CD4-positive, alpha-beta T cell treated with Interleukin-17A for 4 hours (primary cell): Measurements from ENCODE around the gene CNTNAP2.

Experiments
- DNase-seq: peaks from one replicate; pipeline ENCODE4 v3.0.0-alpha.2; 2020; ENCODE audit warnings: mixed read lengths

CNTNAP2 gene

DNA sequence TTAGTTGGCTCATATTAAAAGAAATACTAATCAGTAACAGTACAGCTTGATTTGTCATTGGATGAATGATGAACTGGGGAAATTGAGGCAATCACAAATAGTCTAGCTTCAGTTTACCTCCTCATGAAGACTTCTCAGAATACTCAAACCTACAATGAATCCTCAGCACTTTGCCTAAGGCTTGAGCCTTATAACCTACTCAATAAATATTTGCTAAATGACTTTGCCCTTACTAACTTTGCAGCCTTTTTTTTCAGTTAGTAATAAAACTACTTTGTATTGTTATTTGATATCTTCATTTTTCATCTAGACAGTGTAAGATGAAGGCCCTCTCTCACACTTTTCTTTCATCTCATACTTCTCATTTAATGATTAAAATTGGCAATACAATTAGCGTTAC is 1311.5 kb downstream of the CNTNAP2 start:
- DNase-seq, result no peak

DNA sequence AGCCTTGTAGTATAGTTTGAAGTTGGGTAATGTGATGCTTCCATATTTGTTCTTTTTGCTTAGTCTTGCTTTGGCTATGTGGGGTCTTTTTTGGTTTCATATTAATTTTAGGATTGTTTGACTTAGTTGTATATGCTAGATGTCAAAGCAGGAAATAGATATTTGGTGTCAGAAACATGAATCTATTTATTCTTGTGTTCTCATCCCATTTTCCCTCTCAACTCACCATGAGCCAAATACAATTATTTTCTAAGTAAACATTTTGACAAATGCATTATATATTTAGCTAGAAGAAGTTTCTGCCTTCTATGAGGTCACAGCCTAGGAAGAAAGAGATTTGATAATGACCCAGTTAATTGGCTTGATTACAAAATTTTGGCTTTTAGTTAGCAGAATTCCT is 1313.4 kb downstream of the CNTNAP2 start:
- no peak for DNase-seq

DNA sequence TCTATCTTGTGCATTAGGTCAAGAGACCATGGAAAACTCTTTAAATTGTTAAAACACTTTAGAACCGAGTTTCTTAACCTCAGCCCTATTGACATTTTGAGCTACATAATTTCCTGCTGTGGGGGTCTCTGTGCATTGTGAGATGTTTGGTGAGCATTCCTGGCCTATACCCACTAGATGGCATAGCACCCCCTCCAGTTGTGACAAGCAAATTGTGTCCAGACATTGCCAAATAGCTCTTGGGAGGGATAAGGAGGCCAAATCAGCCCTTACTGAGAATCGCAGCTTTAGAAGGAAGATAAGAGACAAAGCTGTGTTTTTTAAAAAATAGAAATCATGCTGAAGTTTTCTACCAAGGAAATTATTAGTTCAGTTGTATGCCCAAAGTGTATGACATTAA is 1315.5 kb downstream of the CNTNAP2 start:
- DNase-seq, result no peak

DNA sequence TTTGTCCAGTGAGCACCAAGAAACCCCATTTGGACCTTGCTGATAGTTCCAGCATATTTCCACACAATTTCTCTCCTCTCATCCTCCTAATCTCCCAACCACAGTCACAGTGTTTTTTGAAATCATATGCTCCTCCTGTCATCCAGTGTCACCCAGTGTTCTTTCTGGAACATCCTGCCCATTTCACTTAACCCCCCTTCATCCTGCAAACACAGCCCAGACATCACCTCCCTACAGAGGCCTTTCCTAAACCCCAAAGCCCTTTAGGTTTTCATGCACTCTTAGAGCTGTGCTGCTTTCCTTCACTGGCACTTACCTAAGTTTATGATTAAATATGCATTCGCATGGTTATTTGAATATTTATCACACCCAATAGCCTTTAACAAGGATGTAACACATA is 1316.0 kb downstream of the CNTNAP2 start:
- DNase-seq, result no peak

DNA sequence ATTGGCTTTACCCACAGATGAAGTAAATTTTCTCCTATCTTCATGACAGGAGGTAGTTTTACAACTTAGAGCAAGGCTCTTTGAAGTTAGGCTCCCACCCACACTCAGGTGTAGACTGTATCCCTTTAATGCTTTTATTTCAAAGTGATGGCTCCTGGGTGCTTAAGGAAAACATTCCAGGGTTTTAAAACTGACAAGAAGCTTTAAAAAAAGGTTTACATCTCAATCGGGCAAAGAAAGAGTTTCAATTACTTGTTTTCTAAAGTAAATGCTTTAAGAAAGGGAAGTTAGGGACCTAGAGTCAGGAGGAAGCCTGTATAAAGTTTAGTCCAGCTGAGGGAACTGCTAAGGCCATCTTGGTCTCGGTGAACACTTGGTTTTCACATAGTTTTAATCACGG is 1320.1 kb downstream of the CNTNAP2 start:
- DNase-seq, result no peak

DNA sequence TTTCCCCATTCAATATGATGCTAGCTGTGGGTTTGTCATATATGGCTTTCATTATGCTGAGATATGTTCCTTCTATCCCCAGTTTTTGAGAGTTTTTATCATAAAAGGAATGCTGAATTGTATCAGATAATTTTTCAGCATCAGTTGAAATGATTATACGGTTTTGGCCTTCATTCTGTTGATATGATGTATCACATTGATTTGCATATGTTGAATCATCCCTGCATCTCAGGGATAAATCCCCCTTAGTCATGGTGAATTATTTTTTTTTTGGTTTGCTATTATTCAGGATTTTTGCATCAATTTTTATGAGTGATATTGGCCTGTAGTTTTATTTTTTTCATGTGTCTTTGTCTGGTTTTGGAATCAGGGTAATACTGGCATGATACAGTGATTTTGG is 1321.6 kb downstream of the CNTNAP2 start:
- no peak for DNase-seq

DNA sequence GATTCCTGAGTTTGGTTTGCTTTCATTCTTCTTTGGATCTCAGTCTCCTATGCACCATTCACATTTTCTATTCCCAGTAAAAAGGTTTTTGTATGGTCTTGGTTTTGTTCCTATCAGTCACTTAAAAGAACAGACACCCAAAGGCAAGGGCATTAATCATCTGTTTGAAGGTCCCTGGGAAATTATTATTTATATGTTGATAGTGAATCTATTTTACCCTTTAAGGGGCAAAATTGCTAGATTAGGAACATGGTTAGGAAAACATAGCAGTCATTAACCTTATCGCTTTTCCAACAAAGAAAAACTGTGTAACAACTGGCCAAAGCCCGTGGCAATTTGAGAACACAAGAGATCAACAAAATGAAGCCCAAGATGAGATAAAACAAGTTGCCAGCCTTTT is 1327.3 kb downstream of the CNTNAP2 start:
- DNase-seq, result no peak

DNA sequence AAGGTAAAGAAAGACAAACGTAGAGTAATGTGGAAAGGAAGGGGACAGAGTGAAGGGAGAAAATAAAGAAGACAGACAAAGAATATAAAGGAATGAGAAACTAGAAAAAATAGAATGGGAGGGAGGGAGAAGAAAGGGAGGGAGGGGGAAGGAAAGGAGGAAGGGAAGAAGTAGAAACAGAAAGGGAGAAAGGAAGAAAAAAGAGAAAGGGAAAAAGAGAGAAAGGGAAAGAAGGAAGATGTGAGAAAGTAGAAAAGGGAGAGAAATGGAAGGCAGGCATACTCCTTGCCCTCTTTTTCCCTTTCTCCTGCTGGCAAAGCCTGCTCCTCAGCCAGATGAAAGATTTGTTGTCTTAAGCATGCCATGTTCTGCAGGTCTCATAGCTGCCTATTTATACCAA is 1336.2 kb downstream of the CNTNAP2 start:
- no peak for DNase-seq

DNA sequence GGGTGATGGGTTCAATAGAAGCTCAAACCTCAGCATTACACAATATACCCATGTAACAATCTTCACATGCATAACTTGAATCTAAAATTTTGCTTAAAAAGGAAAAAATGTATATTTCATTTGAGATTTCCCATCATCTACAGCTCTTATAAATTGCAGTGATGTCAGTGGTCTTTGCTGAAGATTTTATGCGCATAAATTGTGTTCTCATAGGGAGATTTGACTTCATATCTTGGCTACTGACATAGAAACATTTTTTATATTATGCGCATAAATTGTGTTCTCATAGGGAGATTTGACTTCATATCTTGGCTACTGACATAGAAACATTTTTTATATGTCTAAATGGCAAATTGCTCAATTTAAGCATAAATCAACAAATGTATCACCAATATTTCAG is 1348.6 kb downstream of the CNTNAP2 start:
- no peak for DNase-seq

DNA sequence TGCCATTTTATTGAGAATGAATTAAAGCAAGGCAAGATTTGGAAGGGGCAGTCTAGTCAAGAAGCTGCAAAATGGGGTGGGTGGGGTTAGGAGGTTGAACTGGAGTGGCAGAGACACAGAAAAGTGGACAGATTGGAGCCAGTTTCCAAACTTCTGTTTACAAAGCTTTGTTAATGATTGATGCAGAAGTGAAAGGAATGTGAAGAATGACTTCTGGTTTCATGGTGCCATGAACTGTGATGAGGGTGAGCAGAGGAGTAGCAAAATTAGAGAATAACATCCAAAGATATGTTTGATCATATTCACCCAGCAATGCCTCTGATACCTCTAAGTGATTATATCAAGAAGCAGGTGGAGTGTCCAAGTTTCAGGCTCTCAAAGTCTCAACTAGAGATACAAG is 1356.0 kb downstream of the CNTNAP2 start:
- DNase-seq, result no peak

DNA sequence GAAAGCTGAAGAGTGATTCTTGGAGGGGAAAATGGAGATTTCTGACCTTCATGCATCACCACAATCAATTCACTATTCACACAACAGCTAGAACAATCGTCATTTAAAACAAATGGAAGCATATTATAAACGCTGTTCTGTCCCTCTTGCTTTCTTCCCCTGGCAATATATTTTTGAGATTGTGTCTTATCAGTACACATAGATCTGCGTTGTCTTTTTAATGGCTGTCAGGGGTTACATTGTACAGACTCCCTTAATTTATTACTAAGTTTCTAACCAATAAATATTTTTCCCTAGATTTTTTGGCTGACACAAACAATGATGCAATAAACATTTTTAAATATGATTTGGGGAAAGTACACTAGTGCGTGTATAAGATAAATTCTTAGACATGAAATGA is 1358.3 kb downstream of the CNTNAP2 start:
- DNase-seq, result no peak

DNA sequence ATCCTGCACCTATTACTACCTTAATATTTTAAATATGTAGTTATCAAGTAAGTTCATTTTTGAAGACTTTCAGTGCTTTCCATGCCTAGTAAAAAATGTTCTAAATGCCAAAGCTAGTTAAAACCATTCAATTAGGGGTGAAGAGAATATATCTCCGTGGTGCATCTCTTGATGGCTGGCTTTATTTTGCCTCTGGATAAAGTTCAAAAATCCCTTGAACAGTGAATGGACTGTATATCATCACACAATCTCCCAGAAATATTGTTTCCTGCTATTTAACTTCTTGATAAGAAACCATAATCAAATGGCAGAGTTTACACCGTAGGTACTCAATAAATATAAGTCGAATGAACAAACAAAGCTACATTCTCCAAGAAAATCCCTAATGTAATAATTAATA is 1360.9 kb downstream of the CNTNAP2 start:
- DNase-seq, result no peak

DNA sequence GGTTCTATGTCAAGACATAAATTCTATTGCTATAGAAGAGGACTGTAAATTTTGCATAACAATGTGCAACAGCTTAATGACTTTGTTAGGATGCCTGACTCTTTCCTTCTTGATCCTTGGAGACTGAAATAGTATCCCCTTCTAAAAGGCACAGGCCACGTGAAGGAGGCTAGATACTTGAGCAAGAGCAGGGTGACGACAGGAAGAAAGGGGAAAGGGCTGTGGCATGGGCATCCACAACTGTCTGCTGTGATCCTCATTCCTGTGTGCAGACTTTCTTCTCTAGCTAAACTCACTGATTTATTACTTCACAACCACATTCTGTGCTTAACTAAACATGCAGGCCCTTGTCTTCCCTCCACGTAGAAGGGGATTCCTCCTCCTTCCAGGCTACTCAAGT is 1362.2 kb downstream of the CNTNAP2 start:
- no peak for DNase-seq

DNA sequence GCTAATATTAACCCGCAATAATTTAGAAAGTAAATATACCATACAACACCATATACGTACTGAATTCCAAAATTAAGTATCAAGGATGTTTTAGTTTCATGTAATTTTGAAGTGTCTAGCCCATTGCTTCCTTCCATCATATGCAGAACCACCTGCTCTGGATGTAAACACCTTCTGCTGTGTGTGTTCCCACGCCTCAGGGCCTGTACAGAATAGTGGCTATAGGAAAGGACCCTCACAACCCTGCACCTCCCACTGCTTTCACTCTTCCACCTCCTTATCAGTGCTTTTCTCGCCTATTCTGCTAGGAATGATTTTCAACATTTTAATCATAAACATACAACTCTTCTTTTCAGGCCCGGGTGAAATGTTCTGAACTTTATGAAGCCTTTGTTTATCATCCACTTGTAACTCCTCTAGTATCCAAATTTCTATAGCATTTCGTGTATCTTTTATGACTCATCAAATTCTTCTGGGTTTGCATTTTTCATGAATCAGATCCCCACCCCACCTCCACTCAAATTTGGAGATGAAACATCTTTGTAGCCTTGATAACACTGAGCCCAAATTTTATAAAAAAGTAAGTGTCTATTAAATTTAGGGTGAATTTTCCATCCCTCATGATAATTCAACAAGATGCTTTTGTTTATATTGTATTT is 1367.2 kb downstream of the CNTNAP2 start:
- no peak for DNase-seq

DNA sequence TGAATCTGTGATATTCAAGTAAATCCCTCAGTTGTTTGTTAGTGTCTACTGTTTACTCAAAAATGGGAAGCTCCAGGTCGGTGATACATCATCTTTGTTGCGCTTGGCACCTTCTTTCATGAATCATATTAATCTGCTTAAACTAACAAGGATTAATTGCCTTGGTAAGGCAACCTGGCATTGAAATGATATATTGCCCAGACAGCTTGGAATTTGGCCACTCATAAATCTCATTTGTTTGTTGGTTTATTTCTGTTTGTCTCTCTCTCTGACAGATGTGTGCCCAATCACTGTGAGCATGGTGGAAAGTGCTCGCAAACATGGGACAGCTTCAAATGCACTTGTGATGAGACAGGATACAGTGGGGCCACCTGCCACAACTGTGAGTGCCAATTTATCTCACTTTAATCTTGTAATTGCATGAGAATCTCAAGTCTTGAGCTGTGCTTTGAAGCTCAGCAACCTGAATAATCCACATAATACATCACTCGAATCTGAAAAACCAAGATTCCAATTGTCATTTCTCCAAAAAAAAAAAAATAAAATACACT is 1369.1 kb downstream of the CNTNAP2 start:
- no peak for DNase-seq

DNA sequence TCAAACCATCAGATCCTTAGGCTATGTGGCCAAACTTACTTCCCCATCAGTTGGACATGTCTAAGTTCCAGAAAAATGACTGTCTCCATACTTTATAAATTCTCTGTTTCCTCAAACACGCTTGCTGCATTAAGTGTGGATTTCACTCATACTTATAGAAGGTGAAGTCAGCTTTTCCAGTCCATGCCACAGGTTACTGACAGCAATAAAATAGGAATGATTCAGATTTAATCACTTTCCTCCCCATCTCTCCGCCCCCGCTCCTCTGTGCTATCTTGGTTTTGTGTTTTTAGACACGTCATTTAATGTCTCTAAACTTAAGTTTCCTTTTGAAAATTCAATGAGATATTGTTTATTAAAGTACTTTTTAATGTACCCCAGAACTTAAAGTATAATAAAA is 1376.0 kb downstream of the CNTNAP2 start:
- DNase-seq, result no peak

DNA sequence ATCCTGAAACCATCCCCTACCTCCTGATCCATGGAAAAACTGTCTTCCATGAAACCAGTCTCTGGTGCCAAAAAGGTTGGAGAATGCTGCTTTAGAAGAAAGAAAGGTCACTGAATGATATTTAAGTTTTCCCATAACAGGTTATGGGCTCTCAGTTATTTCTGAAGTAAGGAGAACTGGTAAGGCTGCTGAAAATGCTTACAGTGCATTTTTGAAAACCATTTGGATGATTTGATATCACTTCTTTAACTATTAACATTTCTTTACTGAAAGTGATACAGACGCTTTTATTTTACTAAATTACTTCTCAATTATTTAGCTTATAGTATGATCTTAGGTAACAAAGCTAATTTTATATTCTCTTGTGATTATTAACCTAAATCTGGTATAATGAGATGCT is 1379.6 kb downstream of the CNTNAP2 start:
- DNase-seq, result no peak

DNA sequence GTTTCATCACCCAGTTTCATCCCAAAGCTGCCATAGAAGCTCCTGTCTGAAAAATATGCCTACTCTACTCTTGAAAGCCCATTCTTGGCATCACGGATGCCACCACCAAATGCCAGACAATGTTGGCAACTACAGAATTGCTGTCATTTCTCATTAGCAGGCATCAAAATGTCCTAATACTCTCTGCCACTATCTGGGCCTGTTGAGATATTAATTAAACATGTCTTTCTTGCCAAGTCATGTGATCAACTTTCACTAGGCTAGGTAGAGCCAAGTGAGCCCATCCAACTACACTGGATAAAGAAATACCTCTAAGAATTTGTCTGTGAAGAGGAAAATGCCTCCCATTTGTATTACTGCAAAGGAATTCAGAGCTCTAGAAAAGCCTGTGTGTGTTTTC is 1380.6 kb downstream of the CNTNAP2 start:
- no peak for DNase-seq

DNA sequence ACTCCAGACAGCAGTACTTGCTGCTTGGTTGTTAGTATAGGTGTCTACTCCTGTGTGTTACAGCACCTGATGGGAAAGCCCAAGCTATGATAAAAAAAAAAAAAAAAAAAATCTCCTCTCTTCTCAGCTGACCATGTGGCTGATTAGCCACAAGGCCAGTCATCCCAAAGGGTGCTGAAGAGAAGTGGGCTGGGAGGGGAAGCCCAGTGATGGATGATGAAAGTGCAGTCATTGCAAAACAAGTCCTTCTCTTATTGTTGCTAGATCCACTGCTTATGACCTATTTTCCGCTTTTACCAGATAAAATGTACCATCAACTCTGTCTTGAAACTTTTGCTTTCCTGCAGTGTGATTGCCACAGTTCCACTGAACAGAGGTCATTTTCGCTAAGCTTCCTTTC is 1381.5 kb downstream of the CNTNAP2 start:
- DNase-seq, result no peak

DNA sequence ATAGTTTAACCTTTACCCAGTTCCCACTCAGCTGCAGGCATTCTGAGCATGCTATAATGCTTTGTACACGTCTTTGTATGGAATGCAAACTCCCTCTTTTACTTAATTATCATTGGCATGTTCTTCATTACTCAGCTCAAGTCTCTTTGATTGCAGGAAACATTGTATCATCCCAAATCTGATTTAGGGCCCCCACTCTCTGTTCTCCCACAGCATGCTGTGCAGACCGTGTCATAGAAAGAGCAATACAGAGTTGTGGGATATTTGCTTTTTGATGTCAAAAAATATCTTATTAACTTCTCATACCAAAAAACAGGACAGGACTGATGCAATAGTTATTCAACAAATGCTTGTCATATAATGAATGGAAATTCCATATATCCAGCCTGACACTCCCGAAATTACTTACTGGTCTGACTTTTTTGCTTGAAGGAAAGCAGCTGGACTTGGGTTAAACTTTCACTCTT is 1392.5 kb downstream of the CNTNAP2 start:
- no peak for DNase-seq

DNA sequence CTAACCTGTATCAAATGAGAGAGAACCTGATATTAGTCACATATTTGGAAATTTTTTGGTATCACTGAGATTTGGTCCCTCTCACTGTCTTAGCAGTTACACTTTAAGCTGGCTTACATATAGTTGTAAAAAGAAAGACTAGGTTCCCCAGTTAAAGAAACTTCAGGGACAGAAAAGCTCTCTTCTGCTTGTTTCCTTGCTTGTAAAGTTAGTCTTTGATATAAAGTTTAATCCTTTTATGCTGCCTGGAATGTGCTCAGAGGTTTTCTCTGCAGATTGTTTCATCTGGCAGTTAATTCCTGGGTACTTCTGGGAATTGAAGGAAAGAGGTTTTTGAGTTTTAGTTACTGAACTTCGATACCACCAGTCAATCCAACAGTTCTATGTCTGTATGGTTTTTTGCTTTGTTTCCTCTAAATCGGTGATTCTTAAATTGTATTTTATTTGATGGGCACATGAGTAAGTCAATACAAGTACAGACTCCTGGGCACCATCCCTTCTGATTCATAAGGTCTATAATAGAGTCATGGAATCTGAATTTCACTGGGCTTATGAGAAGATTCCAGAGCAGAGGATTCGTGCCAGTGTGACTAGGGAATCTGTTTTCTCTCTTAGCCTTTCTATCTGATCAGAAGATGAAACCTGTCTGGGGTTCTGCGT is 1393.1 kb downstream of the CNTNAP2 start:
- no peak for DNase-seq

DNA sequence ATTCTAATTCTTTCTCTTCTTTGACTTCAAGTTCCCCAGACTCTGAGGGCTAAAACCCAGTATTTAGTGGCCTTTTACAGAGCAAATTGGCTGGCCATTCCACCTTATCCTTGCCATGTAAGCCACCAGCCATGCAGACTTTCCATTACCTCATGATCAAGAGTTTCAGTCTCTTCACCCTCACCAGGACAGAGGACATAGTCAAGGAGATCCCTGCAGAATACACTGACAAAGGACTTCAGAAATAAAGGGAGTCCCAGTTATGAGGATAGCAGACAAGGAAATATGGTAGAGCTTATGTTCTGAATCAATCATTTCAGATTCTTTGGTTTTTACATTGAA is 1393.6 kb downstream of the CNTNAP2 start:
- DNase-seq, result no peak

DNA sequence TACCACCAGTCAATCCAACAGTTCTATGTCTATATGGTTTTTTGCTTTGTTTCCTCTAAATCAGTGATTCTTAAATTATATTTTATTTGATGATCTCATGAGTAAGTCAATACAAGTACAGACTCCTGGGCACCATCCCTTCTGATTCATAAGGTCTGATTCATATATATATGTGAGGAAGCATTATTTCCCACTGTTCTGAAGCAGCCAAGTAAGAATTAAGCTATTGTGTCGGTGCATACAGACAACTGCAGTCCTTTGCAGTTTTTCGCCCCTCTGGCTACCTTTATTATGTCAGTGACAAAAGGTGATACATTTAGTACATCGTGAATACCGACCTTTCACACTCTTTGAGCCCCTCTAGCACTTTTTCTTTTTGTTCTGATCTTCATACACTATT is 1394.3 kb downstream of the CNTNAP2 start:
- no peak for DNase-seq

DNA sequence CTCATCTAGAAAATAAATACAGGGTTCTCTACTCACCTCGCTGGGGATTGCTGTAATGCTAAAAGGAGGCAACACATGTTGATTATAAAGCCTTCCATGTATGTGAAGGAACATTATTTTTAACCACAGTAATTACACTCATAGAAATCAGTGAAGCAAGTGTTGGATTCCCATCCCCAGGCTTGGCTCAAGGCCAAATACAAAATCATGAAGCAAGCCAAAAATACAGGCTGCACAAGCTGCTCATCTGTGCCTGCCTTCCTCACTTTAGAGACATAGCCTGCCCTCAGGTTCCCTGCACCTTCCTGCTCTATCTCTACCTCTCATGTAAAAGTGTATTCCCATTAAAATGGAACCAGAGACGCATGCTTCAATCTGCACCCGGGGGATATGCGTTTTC is 1396.8 kb downstream of the CNTNAP2 start:
- no peak for DNase-seq

DNA sequence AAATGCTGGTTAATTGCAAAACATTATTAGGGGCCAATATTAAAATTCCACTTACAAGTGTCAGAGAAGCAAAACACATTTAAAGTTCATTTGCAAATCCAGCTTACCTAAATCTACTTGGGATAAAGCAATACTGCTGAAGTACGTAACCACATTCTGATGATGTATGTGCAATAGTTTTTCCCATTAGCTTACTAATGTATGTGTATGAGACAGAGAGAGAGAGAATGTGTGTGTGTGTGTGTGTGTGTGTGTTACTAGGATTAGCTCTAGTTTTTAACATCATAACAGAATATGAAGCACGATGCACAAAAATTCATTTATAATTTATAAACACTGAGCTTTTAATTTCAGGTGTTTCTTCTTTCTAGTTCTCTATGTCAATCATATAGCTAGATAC is 1399.8 kb downstream of the CNTNAP2 start:
- no peak for DNase-seq
